Fibroblast of the aortic adventitia (primary cell): ENCODE data around the gene CSHL1. TPM values are rescaled to one million over a fixed set of nuclear protein-coding genes. Genes with fewer than 3 reads are reported as not detected.
A peak's percentile ranks its signal among the peaks of the same experiment; 100 is the strongest.
"Not testable (repeated sequence)": the region's sequence is repeated elsewhere in the genome, so short reads cannot be mapped to it uniquely, and the experiment has no call there.

ENCODE experiments used
- DNase-seq: peaks from one replicate; pipeline ENCODE4 v3.0.0-alpha.2; 2010; ENCODE audit warnings: low read depth
- H3K4me3 ChIP-seq: 2 replicates; pipeline ENCODE4 v1.5.1; 2011; ENCODE audit warnings: low read depth, mild to moderate bottlenecking, control low read depth, low read length, moderate library complexity
- total RNA-seq: library from RNA; depleted of rRNA; stranded (reverse); fragments of >200 nt; gene quantifications from 2 replicates; pipeline ENCODE4 v1.2.3, GENCODE V29; 2012; ENCODE audit warnings: low replicate concordance
- TF ChIP-seq, protein P1 (sequence below): IDR thresholded peaks from 2 replicates; pipeline ENCODE4 v1.5.1; 2011; ENCODE audit warnings: mild to moderate bottlenecking, low read length, control low read depth, inconsistent platforms; ENCODE audit not compliant: insufficient read depth

Gene CSHL1
- total RNA-seq, 1 donor: not detected

DNA sequence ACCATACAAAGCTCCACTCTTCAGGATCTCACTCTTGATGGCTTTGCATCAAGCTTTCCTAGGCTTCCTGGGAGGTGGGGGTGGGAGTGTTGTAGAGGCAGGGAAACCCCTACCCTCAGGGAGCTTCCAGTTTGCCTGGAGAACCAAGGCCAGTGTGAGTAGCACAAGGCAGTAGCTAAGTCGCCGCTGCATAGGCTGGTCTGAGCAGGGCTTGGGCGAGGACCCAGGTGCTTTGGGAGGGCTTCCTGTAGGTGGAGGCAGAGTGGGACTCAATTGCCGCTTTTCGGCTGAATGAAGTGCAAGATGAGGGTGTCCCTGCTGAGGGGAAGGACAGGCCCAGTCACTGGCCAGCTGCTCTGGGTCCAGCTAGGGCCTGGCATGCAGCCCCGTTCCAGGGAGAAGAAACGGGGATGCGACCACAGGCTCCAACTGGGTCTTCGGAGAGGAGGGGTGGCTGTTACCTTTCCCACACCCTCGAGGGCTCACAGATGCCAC lies 17.2 kb upstream of the CSHL1 start:
- DNase-seq: no peak
- no peak overlapping the region for H3K4me3 ChIP-seq
- TF ChIP-seq, protein P1, sequence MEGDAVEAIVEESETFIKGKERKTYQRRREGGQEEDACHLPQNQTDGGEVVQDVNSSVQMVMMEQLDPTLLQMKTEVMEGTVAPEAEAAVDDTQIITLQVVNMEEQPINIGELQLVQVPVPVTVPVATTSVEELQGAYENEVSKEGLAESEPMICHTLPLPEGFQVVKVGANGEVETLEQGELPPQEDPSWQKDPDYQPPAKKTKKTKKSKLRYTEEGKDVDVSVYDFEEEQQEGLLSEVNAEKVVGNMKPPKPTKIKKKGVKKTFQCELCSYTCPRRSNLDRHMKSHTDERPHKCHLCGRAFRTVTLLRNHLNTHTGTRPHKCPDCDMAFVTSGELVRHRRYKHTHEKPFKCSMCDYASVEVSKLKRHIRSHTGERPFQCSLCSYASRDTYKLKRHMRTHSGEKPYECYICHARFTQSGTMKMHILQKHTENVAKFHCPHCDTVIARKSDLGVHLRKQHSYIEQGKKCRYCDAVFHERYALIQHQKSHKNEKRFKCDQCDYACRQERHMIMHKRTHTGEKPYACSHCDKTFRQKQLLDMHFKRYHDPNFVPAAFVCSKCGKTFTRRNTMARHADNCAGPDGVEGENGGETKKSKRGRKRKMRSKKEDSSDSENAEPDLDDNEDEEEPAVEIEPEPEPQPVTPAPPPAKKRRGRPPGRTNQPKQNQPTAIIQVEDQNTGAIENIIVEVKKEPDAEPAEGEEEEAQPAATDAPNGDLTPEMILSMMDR: no peak

DNA sequence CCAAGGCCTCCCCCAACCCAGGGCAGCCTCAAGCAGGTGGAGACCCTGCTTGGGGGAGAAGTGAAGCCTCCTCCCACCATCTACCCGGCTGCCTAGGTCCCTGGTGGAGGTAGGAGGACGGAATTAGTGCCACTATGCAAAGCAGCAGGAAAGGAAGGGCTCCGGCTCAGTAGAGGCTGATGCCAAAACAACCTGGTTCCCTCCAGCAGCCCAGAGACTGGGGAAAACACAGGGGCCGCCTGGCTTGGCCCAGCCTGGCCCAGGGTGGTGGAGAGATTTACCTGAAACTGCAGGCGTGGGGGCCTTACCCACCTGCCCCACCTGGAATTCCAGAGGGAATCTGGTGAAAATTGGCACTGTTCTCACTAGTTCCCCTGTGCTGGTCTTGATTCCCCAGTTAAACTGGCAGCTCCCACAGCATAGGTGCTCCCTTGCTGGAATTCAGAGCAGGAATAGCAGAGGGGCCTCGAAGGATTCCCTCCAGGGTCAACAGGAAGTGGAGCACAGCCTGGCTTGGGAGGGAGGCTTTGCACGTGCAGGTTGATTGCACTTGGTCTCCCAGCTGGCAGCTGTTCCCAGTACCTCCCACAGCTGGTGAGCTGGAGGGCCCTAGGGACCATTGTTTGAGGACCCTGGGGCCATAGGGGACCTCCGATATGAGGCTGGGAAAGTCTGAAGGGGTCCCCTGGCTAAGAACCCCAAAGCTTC lies 16.6 kb upstream of the CSHL1 start:
- TF ChIP-seq, protein P1: no peak
- H3K4me3 ChIP-seq: no peak overlapping the region
- no peak for DNase-seq

DNA sequence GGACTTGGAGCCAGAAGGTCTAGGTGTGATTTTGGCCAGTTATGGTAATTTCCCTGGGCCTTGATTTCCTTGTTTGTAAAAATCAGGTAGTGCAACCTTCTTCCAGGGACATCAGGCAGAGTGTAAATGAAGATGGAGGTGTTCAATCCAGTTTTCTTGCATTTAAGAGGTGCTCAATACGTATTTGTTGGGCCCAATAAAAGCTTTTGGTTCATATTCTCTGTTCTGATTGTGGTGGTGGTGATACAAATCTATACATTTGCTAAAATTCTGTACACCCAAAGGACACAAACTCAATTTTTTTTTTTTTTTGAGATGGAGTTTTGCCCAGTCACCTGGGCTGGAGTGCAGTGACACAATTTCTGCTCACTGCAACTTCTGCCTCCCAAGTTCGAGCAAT lies 15.1 kb upstream of the CSHL1 start:
- no peak for DNase-seq
- TF ChIP-seq, protein P1: no peak

DNA sequence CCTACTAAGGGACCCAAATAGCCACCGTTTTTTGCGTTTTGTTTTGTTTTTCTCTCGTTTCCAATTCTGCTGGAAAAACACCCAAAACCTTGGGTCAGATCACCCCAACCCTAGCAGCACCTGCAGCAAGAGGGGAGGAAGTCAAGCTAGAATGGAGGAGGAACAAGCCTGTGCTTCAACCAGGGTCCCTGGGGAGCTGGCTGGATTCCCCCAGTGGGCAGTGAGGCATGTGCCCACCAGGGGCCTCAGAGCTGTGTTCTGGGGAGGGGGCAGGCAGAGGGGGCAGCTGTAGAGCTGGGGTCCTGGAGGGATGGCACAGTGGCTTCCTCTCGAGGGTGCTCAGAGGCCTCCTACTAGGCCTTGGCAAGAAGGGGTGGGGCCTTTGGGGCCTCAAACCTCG lies 14.6 kb upstream of the CSHL1 start:
- no peak for DNase-seq
- TF ChIP-seq, protein P1: no peak

More for the DNA sequence above, 15.1 kb upstream of the CSHL1 start:
- no peak overlapping the region for H3K4me3 ChIP-seq

DNA sequence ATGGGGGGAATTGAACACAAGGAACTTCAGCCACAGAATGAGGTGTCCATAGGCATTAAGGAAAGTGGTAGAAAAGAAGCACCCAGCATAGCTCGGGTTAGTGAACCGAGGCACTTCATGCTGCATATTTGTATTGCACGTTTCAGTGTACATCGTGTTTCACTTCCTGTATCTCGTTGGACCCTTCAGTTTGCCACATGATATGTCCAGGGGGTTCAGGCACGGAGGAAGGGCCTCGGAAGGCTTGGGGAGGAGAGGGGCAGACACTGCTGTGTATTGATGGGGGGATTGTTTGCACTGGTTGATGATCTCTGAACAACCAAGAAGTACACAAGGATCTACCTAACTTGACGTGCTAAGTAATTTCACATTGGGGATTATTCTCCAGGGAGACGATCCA lies 11.3 kb upstream of the CSHL1 start:
- not testable (repeated sequence) for DNase-seq, H3K4me3 ChIP-seq

More for the DNA sequence above, 14.6 kb upstream of the CSHL1 start:
- H3K4me3 ChIP-seq: no peak overlapping the region

DNA sequence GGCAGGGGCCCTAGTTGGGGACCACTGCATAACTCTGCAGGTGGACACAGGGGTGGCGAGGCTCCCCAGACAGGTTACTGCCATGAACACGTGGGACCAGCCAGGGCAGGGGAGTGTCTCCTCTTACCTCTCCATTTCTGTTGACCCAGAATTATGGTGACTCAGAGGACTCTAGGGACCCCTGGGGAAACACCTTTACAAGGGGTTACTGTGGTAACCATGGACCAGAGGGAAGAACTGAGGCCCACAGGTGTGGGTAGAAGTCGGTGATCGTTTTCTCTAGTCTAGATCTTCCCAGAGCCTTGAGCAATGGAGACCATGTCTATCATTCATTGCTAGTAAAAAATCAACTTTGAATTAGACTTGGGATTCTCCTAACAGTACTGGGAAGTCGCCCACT lies 9.7 kb upstream of the CSHL1 start:
- H3K4me3 ChIP-seq, DNase-seq: not testable (repeated sequence)

DNA sequence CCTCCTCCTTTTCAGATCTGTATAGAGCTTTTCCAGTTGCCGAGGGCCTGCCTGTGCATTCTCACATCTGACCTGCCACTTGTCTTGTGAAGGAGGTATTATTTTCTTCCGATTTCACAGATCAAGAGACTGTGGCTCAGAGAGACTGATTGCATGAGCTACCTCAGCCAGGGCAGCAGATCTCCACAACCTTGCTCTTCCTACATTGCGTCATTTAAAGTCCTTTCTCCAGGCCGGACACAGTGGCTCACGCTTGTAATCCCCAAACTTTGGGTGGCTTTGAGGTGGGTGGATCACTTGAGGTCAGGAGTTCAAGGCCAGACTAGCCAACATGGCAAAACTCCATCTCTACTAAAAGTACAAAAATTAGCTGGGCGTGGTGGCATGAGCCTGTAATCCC lies 9.0 kb upstream of the CSHL1 start:
- DNase-seq: peak; percentile 14

DNA sequence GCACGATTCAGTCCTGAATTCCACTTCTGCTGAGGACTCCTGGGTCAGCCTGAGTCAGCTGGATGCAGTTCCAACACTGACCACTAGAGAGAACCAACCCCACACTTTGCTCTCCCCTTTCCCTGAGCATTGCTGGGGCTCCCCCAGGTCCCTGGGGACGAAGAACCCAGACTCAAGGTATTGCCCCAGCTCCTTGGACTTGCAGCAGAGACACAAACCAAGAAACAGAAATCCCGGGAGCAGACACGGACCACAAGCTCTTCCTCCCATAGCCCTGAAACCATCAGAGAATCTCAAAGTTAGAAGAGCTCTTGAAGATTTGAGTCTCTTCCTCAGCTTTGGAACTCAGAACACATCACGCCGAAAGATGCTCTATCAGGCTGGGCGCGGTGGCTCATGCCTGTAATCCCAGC lies 8.3 kb upstream of the CSHL1 start:
- TF ChIP-seq, protein P1: peak; percentile 98
- H3K4me3 ChIP-seq: no peak overlapping the region
- DNase-seq: peak; percentile 70

More for the DNA sequence above, 9.0 kb upstream of the CSHL1 start:
- not testable (repeated sequence) for H3K4me3 ChIP-seq

DNA sequence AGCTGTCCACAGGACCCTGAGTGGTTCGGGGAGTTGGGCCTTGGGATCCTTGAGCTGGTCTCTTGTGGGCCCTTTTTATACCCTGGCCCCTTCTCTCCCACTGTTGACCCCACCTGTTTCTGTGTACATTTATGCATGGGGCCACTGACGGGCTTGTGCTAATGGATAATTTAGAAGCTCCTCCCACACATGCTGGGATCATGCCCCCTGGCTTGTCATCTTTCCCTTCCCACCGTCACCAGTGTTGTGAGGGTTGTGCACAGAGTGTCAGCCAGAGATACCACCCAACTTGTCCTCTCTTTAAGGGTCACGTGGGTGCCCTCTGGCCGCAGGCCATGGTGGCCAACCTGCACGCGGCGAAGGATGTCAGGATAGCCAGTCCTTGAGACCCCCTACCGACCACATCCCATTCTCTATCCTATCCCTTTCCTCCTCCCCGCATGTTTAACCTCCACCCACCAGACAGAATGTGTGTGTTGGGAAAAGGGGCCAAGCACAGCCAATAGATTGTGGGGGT lies 7.8 kb upstream of the CSHL1 start, which contains the start of gene GH1:
TSS of gene GH1 (minus strand) at position 51 of the 517 bp plus-strand sequence. CDS start 63 bp downstream, outside the sequence.
- not testable (repeated sequence) for H3K4me3 ChIP-seq, DNase-seq
